Caco-2 (cell line): Measurements from ENCODE around the gene SLC26A1. TPM values are rescaled to one million over a fixed set of nuclear protein-coding genes. Genes with fewer than 3 reads are reported as not detected.
A peak's percentile ranks its signal among the peaks of the same experiment; 100 is the strongest.

Source experiments
- BruUV-seq: library from RNA; stranded (reverse); fragments of 400-500 nt; replicated peaks from 2 replicates; lab custom pipeline; 2021; lab: Mats Ljungman, UMichigan
- CTCF ChIA-PET: fragments of 300-600 bp; sonication (Branson Sonifier 250); formaldehyde crosslinking; loops from one replicate; lab custom pipeline; 2022; ENCODE audit warnings: antibody characterized with exemption; lab: Charles Lee
- POLR2A ChIA-PET: fragments of 300-600 bp; sonication (Branson Sonifier 250); formaldehyde crosslinking; loops from one replicate; lab custom pipeline; 2022; ENCODE audit warnings: antibody characterized with exemption; lab: Charles Lee
- DNase-seq, 2 experiments: peaks; one replicate each; pipeline versions ENCODE4 v3.0.0 to v3.0.0-alpha.2; 2020 to 2022
- H3K27me3 ChIP-seq: replicated peaks from 2 replicates; pipeline ENCODE4 v1.6.0; 2011; ENCODE audit warnings: low read length; ENCODE audit not compliant: control insufficient read depth, insufficient read depth
- H3K36me3 ChIP-seq: 2 replicates; pipeline ENCODE4 v1.5.1; 2011; ENCODE audit warnings: low read length; ENCODE audit not compliant: control insufficient read depth, insufficient read depth
- H3K4me1 ChIP-seq: fragments of 250-450 bp; sonication (Bioruptor Pico); 2 replicates; pipeline ENCODE4 v1.5.1; 2020; ENCODE audit warnings: mild to moderate bottlenecking
- H3K4me3 ChIP-seq: 2 replicates; pipeline ENCODE4 v1.5.1; 2011; ENCODE audit warnings: low read depth, mild to moderate bottlenecking, control low read depth, low read length
- H3K9me3 ChIP-seq: fragments of 250-450 bp; sonication (Bioruptor Pico); 2 replicates; pipeline ENCODE4 v1.5.1; 2020; ENCODE audit warnings: mild to moderate bottlenecking, moderate library complexity
- H3K27ac Mint-ChIP-seq: one replicate; pipeline ENCODE4 v1.8.0; 2022; ENCODE audit warnings: mixed read lengths; ENCODE audit not compliant: unreplicated experiment
- H3K27me3 Mint-ChIP-seq: one replicate; pipeline ENCODE4 v1.8.0; 2022; ENCODE audit warnings: mixed read lengths; ENCODE audit not compliant: insufficient read depth, unreplicated experiment
- H3K36me3 Mint-ChIP-seq: one replicate; pipeline ENCODE4 v1.8.0; 2022; ENCODE audit warnings: mild to moderate bottlenecking, mixed read lengths; ENCODE audit not compliant: insufficient read depth, unreplicated experiment
- H3K4me1 Mint-ChIP-seq: one replicate; pipeline ENCODE4 v1.8.0; 2022; ENCODE audit warnings: low read depth, mixed read lengths; ENCODE audit not compliant: unreplicated experiment
- H3K4me3 Mint-ChIP-seq: one replicate; pipeline ENCODE4 v1.8.0; 2022; ENCODE audit warnings: mild to moderate bottlenecking, moderate library complexity, mixed read lengths; ENCODE audit not compliant: unreplicated experiment
- H3K9me3 Mint-ChIP-seq: one replicate; pipeline ENCODE4 v1.8.0; 2022; ENCODE audit warnings: mixed read lengths; ENCODE audit not compliant: unreplicated experiment
- CTCF ChIP-seq, 2 experiments: fragments of 200-600 bp in 1 of 2; IDR thresholded peaks; 1 replicate in 1 of 2; 2 replicates in 1 of 2; pipeline versions ENCODE4 v1.5.1 to v1.8.0; 2011 to 2022; ENCODE audit warnings: antibody characterized with exemption in 1 of 2, control low read depth in 1 of 2, inconsistent platforms in 1 of 2, low read depth in 1 of 2, low read length in 1 of 2, mild to moderate bottlenecking in 1 of 2, moderate library complexity in 1 of 2; ENCODE audit not compliant: insufficient read depth in 1 of 2, severe bottlenecking in 1 of 2, unreplicated experiment in 1 of 2
- intact Hi-C: fragments of 100-400 bp; cut with micrococcal nuclease; formaldehyde crosslinking; loops from one replicate; pipeline ENCODE4 v1.10.0; 2022; ENCODE audit not compliant: unreplicated experiment
- total RNA-seq: library from RNA; stranded (reverse); gene quantifications from 2 replicates; pipeline ENCODE4 v1.2.3, GENCODE V29; 2022

The SLC26A1 gene
- total RNA-seq, 1 experiment from 2014 or later: 9.6 TPM

- intact Hi-C loops: loop anchor here (5.0 kb wide), 1 partner anchor 60 kb away; the partner anchor contains the start of genes GAK and TMEM175
- H3K4me1 ChIP-seq: peaks cover 48% of the 10 kb centered on the region
- no peaks in the 10 kb centered on the region for H3K9me3 ChIP-seq
- peak overlapping the region; percentile 88 for H3K27ac Mint-ChIP-seq
- peak overlapping the region; percentile 42 for H3K4me3 ChIP-seq
- no peaks in the 10 kb centered on the region; the same call in 1 of the 2 replicates for H3K36me3 ChIP-seq
- ChIA-PET CTCF (interaction anchor here (1.5 kb wide), 1 partner anchor 60 kb away, joined by 3 read pairs; the partner anchor contains the start of genes GAK and TMEM175), POLR2A (interaction anchor here (0.9 kb wide), 1 partner anchor 60 kb away, joined by 5 read pairs; the partner anchor contains the start of genes GAK and TMEM175)
- H3K27me3 ChIP-seq: no peaks in the 10 kb centered on the region
- H3K36me3 Mint-ChIP-seq: peaks cover 22% of the 10 kb centered on the region
- no peaks in the 10 kb centered on the region for H3K9me3 Mint-ChIP-seq
- TSS peak; percentile 40 for BruUV-seq
- no peaks in the 10 kb centered on the region for H3K27me3 Mint-ChIP-seq
- peak overlapping the region; percentile 71 for H3K4me3 Mint-ChIP-seq
- peak; percentile 93 to 95 for DNase-seq
- TF ChIP-seq CTCF (IDR thresholded peaks at IDR 0.05; ENCODE audit: insufficient read depth in 1 of 2, low read depth in 1 of 2, low read length in 1 of 2, severe bottlenecking in 1 of 2, unreplicated experiment in 1 of 2): no peak
- H3K4me1 Mint-ChIP-seq: no peaks in the 10 kb centered on the region
Measured at GRCh38 chr4:992297-993110, 700 bp downstream of the SLC26A1 start.

- DNase-seq: no peak
- Histone ChIP-seq H3K9me3 (no peaks in the 10 kb centered on the region), H3K4me1 (peaks cover 48% of the 10 kb centered on the region), H3K36me3 (no peaks in the 10 kb centered on the region; the same call in 1 of the 2 replicates), H3K4me3 (peak overlapping the region; percentile 11; the same call in 1 of the 2 replicates), H3K27me3 (no peaks in the 10 kb centered on the region)
- H3K27me3 Mint-ChIP-seq: no peaks in the 10 kb centered on the region
- POLR2A ChIA-PET: interaction anchor here (0.9 kb wide), 1 partner anchor 60 kb away, joined by 5 read pairs; the partner anchor contains the start of genes GAK and TMEM175
- H3K9me3 Mint-ChIP-seq: no peaks in the 10 kb centered on the region
- H3K36me3 Mint-ChIP-seq: peaks cover 23% of the 10 kb centered on the region
- H3K4me1 Mint-ChIP-seq: no peaks in the 10 kb centered on the region
- CTCF ChIA-PET: interaction anchor here (1.5 kb wide), 1 partner anchor 59 kb away, joined by 3 read pairs; the partner anchor contains the start of genes GAK and TMEM175
- TF ChIP-seq CTCF (IDR thresholded peaks at IDR 0.05; ENCODE audit: insufficient read depth in 1 of 2, low read depth in 1 of 2, low read length in 1 of 2, severe bottlenecking in 1 of 2, unreplicated experiment in 1 of 2): no peak
- intact Hi-C loops: loop anchor here (5.0 kb wide), 1 partner anchor 59 kb away; the partner anchor contains the start of genes GAK and TMEM175
- peak overlapping the region; percentile 71 for H3K4me3 Mint-ChIP-seq
- peak overlapping the region; percentile 88 for H3K27ac Mint-ChIP-seq
- BruUV-seq: no TSS peak
Measured at GRCh38 chr4:991451-992296, 1.5 kb downstream of the SLC26A1 start.
